Liver (tissue), 3 donors: ENCODE measurements around the gene LRMDA.

ENCODE experiments used
- JUND ChIP-seq, 2 donors: IDR thresholded peaks; 2 replicates each; pipeline ENCODE4 v1.6.1; 2016; ENCODE audit warnings: antibody characterized with exemption in 2 of 2
- NR2F2 ChIP-seq: IDR thresholded peaks from 2 replicates; pipeline ENCODE4 v1.6.1; 2016; ENCODE audit warnings: antibody characterized with exemption
- RAD21 ChIP-seq, 2 donors: IDR thresholded peaks; 2 replicates each; pipeline ENCODE4 v1.6.1; 2016; ENCODE audit warnings: antibody characterized with exemption in 2 of 2, mild to moderate bottlenecking in 2 of 2
- REST ChIP-seq: IDR thresholded peaks from 2 replicates; pipeline ENCODE4 v1.6.1; 2016; ENCODE audit warnings: antibody characterized with exemption, mild to moderate bottlenecking
- SP1 ChIP-seq: IDR thresholded peaks from 2 replicates; pipeline ENCODE4 v1.6.1; 2018; ENCODE audit warnings: antibody characterized with exemption, mild to moderate bottlenecking
- ZBTB33 ChIP-seq: IDR thresholded peaks from 2 replicates; pipeline ENCODE4 v1.6.1; 2016; ENCODE audit warnings: antibody characterized with exemption
- TF ChIP-seq, protein P1 (sequence below): fragments of 150-350 bp; IDR thresholded peaks from 2 replicates; pipeline ENCODE4 v1.5.1; 2017; ENCODE audit warnings: improper control_type of control experiment, low read depth, low read length; ENCODE audit not compliant: missing input control
- TF ChIP-seq, protein P2 (sequence below): IDR thresholded peaks from 2 replicates; pipeline ENCODE4 v1.6.1; 2016; ENCODE audit warnings: antibody characterized with exemption
- donor health status: healthy.
- donor health status: healthy.

GRCh38 chr10:75939541-75939940, 508.1 kb downstream of the LRMDA start:
- TF ChIP-seq, protein P1, sequence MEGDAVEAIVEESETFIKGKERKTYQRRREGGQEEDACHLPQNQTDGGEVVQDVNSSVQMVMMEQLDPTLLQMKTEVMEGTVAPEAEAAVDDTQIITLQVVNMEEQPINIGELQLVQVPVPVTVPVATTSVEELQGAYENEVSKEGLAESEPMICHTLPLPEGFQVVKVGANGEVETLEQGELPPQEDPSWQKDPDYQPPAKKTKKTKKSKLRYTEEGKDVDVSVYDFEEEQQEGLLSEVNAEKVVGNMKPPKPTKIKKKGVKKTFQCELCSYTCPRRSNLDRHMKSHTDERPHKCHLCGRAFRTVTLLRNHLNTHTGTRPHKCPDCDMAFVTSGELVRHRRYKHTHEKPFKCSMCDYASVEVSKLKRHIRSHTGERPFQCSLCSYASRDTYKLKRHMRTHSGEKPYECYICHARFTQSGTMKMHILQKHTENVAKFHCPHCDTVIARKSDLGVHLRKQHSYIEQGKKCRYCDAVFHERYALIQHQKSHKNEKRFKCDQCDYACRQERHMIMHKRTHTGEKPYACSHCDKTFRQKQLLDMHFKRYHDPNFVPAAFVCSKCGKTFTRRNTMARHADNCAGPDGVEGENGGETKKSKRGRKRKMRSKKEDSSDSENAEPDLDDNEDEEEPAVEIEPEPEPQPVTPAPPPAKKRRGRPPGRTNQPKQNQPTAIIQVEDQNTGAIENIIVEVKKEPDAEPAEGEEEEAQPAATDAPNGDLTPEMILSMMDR: no peak
- no peak for TF ChIP-seq SP1
- no peak for TF ChIP-seq NR2F2
- TF ChIP-seq RAD21 (IDR thresholded peaks at IDR 0.05): no peak
- TF ChIP-seq ZBTB33: no peak
- no peak for TF ChIP-seq JUND (IDR thresholded peaks at IDR 0.05)
- TF ChIP-seq REST: no peak
- TF ChIP-seq, protein P2, sequence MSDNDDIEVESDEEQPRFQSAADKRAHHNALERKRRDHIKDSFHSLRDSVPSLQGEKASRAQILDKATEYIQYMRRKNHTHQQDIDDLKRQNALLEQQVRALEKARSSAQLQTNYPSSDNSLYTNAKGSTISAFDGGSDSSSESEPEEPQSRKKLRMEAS: no peak
